HT1080 (cell line): ENCODE measurements around the gene NR2F2. TPM values are rescaled to one million over a fixed set of nuclear protein-coding genes. Genes with fewer than 3 reads are reported as not detected.
A peak's percentile ranks its signal among the peaks of the same experiment; 100 is the strongest.

Experiments
- DNase-seq: peaks from one replicate; pipeline ENCODE4 v3.0.0-alpha.2; 2015; ENCODE audit warnings: low read depth
- polyA plus RNA-seq, 2 experiments: library from polyadenylated mRNA; depleted of rRNA; stranded (reverse); fragments of >200 nt; gene quantifications; 2 replicates each; pipeline ENCODE4 v1.2.3, GENCODE V29; 2015
- total RNA-seq: library from RNA; depleted of rRNA; stranded (reverse); fragments of >200 nt; shearing (Covaris generic); gene quantifications from 2 replicates; pipeline ENCODE4 v1.2.3, GENCODE V29; 2014; rRNA removed

The NR2F2 gene
- total RNA-seq: 11.4 and 27.9 TPM in 2 replicates
- 50.5 and 59.0 TPM in 2 replicates for polyA plus RNA-seq (2015; cell fraction: cytosol; rRNA removed)
- polyA plus RNA-seq (2015; cell fraction: nucleus; rRNA removed): 54.7 and 54.8 TPM in 2 replicates

DNA sequence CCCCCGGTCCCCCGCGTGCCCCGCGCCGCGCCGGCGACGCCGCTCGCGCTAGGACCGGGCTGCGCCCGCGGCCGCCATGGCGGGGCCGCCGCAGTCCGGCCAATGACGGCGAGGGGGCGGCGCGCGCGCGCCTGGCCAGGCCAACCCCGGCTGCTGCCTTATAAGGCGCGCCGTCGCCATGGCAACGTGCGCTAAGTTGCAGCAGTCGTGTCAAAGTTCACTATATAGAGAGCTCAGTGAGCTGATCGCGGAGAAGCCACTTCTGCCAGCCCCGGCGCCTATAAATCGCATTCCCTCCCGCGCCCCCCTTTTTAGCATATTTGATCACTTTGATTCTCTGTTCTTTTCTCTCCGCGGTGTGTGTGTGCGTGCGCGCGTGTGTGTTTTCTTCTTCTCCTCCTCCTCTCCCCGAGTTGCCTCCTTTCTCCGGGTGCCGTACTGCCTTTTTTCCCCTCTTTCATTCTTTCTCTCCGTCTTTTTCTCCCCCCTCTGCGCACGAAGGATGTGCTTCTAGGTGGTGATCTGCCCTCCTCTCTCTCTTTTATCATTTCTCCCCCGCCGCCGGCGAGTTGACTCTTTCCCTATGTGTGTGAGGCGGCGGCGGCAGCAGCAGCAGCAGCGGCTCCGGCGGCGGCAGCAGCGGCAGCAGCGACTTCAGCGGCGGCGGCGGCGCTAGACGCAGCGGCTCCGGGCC, at the start of gene NR2F2:
Gene NR2F2, plus strand, starts transcription at position 251 of the 694 bp plus-strand sequence. CDS start 1,406 bp downstream, outside the sequence.
- DNase-seq: peak; percentile 97

DNA sequence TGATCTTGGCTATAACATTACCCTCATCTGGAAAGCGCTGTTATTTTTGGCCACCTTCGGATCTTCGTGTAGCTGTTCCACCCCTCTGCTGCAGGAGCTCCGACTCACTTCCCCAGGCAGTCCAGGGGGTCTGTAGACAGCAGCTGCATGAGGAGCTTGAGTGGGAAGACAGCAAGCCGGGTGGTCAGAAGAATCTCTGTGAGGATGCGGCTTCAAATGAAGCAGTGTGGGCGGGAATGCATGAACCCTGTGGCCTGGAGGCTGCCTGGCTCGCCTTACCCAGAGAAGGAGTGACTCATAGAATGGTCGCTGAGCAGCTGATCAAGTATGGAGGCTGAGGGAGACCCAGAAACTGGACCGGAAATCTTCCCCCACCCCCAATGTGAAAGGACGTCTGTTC, 45.2 kb upstream of the NR2F2 start:
- peak; percentile 86 for DNase-seq

DNA sequence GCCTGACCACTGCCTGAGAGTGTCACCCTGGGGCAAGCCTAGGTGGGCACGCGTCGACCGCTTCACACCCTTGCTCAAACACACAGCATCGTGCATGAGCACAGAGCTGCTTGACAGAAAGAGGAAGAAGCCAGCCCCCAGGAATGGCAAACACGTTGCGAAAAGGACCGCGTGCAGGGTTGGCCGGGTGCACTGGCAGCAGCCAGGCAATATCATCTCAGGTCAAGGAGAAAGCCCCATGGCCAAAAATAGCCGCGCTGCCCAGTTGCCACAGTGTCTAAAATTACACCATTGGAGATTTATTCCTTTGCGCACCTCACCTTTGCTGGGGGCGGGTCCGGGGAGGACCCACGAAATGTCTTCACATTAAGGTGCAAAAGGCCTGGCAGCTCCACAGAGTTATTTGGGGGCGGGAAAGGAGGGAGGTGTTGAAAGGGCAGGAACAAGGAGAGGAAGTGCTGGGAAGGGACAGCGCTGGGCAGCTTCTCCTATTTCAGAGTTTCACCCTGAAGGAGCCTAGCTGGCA, 44.7 kb upstream of the NR2F2 start:
- no peak for DNase-seq

DNA sequence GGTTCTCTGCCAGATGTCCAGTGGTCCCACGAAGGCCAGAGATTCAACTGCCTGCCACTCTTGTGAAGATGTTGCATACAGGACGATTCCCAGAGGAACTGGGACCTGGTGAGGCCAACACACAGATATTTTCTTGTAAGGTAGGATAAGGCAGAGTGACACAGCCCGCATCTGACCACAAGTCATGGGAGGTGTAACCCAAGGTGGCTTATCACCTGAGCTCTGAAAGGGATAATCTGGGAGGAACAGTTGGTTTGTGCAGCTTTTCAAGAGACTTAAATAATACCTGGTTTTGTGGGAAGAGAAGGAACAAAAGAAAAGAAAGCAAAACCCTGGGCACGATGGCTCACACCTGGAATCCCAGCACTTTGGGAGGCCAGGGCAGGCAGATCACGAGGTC, 39.8 kb upstream of the NR2F2 start:
- DNase-seq: no peak

DNA sequence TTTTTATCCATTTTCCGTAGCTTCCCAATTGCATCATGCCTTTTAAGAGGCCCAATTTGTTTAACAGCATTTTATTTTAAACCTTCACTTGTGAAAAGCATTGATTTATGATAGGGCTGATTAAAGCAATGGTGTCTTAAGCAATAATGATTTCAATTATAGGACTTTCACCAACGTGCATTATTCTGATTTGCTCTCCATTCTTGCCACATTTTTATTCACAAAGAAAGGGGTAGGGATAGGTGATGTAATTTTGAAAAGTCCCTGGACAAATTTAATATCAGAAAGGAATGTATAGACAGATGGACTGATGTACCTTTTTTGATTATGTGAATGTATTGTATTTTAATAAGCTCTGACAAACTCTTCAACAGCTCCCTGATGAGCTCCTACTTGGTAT, 37.9 kb upstream of the NR2F2 start:
- DNase-seq: no peak

DNA sequence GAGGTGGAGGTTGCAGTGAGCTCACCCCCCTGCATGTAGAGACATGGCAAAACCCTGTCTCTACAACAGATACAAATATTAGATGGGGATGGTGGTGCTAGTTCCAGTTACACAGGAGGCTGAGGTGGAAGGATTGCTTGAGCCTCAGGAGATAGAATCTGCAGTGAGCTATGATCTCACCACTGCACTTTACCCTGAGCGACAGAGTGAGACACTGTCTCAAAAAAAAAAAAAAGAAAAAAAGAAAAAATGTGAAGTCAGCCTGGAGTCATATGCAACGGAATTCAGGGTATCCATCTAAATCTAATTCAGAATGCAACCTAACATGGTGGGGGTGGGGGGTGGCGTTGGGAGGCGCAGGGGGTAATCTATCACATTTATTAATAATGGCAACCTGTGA, 37.1 kb upstream of the NR2F2 start:
- DNase-seq: no peak

DNA sequence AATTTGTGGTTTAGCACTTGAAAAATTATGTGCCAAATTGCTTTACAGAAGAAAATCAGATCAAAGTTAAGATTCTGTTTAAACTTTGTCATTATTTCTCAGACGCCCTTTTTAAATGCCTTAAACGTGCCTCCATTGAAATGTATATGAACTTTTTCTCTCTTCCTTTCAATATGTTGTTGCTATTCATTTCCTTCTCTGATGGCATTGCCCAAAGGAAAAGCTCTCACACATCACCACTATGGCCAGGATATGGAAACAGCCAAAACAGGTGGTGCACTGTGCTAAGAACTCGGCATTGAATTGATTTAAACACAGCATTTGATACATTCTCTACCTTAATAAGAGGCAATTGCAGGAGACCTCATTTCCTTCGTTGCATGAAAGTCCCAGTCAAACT, 35.7 kb upstream of the NR2F2 start:
- DNase-seq: no peak

DNA sequence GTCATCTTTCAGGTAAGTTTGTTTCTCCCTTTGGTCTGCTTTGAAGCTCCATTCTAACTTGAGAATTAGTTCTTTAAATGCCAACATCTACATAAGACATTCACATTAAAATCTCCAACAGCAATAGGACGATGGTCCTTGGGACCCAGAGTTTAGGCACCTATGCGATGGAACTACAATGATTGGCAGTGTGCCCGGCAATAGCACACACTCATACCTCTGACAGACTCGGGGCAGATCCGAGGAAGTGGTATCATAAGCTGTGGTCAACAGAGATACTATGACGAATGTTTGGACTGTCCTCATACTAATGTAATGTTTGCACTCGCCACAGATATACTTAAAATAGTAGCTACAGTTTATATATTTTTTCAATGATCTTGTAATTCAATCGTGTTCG, 34.2 kb upstream of the NR2F2 start:
- peak; percentile 87 for DNase-seq

DNA sequence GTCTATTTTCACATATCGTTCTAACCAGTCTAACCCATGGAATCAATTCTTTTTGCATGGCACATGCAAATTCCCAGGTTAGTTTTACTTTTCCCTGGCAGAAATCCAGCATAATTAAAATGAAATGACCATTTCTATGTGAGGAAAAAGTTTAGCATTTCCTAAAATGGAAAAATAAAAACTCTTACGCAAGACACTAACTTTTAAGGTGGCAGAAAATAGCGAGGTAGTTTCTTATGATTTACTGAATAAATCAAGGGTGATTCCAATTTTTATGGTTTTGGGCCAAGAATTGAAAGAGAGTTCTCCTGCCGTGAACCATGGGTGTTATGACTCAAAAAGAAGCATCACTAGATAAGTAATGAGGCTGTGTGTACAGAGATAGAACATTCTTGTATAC, 32.7 kb upstream of the NR2F2 start:
- no peak for DNase-seq

DNA sequence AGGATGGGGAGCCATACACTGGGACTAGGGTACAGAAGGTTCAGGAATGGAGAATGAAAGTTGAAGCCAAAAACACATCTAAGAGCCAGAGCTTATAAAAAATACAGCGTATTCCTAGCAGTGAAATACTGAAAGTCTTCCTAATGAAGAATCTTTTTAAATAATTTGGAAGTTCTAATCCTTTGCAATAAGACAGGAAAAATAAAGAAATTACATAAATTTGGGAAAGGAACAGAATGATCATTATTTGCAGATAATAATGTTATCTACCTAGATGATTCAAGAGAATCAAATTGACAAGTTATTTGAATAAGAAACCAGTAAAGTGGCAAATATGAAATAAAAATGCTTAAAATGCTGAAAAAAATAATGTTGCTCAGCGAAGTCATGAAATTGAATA, 32.3 kb upstream of the NR2F2 start:
- DNase-seq: no peak

DNA sequence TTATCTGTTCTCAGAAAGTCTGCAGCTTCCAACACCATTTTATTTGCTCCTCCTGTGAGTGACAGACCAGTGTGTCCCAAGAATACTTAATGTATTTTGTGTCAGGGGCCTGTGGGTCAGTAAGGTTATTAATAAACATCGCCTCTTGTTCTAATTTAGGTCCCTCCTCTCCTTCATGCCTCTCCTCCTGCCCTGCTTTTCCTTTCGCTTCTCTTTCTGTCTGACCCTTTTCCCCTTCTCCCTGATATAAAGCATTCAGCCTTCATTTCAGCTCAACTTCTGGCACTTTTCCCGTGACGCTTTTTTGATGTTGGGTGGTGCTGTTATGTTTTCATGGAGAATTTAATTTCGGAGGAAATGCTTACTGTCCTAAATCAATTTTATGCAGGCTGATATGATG, 29.7 kb upstream of the NR2F2 start:
- DNase-seq: no peak

DNA sequence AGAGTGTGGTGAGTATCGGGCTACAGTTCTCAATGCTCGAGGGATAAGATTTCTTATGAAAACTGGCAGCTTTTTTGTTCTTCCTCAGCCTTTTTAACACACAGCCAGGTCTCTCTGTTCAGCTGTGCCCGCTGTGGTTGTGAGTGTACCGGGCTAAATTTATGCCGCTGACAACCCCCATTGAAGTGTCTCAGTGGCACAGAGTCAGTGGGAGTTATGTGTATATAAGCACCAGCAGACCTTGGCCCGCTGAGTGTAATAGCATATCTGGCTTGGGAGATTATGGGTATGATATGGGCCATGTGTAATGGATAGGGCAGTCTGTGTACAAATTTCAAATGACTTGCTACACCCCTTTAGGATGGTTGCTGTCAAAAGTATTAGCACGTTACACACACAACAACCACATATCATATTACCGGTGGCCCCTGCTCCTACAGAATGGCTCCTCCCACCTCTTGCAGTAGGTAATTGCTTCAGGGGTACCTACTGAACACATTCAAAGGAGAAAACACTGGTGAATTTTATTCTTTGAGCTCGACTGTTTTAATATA, 26.9 kb upstream of the NR2F2 start:
- DNase-seq: no peak

DNA sequence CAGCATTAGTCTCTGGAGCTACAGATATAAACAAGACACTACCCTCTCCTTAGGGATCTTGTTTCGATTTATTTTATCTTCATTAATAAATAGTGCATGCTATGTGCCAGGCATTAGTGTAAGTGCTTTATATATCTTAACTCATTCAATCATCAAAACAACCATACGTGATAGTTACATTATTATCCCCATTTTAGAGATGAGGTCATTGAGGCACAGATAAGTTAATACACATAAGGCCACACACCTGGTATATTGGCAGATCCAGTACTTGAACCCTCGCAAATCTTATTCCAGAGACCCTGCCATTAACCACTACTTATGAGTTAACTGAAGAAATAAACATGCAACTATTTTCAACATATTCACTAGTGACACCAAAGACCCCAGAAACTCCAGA, 25.7 kb upstream of the NR2F2 start:
- no peak for DNase-seq

DNA sequence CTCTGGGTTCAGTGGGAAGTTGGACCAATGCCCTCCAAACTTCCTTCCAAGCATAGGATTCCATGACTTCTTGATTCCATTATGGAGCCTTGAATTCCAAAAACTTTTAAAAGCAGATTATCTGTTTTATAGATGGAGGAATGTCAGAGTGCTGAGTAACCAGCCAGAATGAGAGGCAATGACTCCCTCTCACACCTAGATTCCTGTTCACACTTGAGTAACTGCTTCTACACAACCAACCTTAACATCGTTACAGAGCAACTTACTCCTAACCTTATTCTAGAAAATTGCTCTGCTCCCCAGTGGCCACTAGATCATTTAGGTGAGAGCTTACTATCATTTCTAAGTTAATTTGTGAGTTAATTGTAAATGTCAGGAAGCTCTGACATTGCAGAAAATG, 24.2 kb upstream of the NR2F2 start:
- no peak for DNase-seq

DNA sequence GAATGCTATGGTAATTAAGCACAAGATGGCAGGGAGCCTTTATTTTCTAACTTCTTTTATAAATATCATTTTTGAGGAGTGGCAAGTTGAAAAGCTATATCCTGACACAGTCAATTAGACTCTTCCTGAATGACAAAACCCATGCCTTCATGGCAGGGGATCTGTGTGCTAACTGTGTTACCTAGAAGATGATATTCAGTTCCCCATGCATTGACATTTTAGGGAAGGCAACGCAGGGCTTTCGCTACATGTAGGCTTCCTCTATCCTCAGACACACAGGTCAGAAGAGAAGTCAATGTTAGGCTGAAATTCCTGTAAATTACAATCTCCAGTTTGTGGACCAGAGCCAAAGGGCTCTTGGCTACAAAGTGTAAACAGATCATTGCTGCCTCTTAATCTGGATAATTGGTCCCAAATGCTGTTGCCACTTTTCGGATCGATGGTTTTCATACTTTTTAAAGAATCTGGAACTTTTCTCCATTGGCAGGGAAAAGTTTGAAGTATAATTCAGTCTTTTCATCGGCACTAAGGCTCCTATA, 22.6 kb upstream of the NR2F2 start:
- DNase-seq: no peak

DNA sequence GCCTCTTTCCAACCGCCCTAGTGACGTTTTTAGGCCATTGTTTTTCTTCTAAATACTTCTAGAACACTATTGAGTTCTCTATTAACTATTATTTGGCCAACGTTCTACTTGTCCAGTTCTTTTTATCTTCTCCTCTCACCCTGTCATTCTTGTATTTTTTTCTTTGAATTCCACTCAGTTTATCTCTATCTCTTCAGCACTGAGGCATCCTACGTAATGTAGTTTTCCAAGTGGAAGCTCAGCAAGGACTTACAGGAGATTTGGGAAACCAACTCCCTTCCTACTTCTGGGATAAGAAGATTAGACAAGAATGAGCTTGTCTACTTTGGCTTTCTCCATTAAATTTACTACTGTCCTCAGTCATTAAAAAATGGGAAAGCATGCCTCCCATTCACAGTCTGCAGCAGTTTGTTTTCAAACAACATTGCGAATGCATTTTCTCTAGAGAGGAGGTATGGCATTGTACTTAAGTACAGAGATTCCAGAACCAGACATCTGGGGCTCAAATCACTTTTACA, 21.3 kb upstream of the NR2F2 start:
- no peak for DNase-seq

DNA sequence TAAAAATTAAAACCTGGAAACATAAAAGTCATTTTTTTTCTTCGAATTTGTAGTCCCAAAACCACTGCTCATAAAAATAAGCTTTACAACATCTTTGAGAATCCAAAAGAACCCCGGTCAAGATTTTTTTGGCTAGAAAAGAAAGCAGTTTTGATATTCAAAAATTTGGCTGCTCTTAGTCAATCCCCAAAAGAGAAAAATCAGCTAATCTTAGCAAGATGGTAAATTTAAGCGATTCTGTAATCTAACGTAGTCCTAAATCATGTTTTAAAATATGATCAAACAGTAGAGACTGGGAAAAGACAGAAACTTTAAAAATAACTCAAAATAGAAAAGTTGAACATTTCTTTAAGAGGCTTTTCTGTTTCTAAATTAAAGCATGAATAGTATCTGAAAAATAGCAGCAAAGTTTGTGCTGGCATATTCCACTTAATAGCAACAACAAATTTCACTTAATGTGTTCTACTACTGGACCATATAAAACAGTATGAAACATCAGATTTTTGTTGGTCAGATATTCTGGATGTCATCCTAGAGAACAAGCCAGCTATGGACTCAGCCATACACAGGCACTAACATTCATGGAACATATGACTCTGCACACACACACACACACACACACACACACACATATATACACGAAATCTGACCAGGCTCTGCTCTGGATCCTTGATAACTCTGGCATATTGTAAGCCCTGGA, 19.1 kb upstream of the NR2F2 start:
- DNase-seq: no peak

DNA sequence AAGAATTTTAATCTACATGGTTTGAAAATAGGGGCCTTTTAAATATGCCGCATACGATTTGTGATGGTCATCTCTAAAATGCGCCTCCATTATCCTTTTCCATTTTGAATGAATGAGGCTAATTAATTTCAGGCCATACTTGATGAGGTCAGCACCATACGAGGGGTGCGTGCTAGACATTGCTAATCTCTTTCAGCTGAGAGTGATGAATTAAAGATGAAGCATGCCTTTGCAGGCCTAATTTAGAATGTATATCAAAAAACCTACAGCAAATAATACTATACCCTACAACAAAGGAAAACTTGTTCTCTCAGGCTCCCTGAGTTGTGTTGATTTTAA, 18.6 kb upstream of the NR2F2 start:
- DNase-seq: no peak

DNA sequence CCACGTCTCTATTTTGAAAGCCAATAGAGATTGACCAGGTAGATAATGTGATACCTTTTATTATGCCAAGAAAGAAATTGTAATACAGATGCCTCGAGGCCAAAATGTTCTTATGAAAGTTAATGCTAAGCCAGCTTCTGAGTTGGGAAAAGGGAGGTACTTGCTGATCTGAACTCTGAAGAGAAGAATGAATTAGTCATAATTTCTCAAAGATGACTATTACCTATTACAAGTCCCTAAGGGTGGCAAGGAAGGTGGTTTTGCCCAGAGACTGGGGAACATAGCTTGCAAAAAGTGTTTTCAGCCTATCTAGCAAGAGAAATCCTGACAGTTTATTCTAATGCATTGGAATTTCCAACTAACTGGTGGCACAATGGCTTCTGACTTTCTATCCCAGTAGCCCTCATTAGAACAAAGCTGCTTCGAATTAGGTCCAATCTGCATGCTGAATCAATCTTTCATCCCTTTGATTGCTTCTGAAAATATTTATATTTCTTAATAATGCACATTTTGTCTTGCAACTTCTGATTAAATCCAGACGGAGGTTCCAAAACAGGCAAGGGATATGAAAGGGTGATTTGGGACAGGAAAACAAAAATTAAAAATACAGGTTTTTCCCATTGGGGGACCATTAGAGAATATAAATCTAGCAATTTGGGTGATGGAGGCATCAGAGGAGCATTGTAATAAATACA, 17.7 kb upstream of the NR2F2 start:
- peak; percentile 36 for DNase-seq

DNA sequence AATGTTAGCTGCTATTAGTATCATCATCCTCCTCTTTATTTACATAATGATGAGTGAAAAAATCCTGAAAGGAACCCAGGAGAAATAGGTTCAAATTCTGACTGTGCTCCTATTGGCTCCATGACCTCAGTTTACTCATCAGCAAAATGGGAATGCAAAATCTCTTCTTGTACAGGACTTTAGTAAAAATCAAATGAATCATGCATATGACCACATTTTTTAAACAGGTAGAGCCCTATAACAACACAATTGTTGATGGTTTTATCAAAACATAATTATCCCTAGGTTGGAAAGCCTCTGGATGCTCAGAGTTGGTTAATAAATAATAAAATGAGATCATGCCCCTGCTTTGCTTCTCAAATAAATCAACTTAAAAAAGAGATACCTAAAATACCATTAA, 16.0 kb upstream of the NR2F2 start:
- no peak for DNase-seq

DNA sequence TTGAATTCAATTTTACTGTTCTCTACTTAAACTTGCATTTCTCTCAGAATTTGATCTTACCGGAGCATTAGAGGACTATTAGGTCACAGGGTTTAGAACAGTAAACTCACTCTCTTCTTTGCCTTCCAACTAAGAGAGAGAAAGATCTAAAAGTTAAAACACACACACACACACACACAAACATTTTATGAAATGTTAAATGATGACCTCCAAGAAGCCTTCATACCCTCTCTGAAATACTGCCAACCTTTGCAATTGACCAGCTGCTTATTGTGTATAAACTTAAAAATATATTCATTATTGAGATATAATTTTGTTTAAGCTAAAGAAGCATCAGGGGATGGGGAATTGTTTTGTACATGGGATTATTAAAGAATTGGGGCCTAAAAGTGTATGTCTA, 15.5 kb upstream of the NR2F2 start:
- DNase-seq: no peak
